ENCODE data around the gene PSPN.

Gene PSPN

DNA sequence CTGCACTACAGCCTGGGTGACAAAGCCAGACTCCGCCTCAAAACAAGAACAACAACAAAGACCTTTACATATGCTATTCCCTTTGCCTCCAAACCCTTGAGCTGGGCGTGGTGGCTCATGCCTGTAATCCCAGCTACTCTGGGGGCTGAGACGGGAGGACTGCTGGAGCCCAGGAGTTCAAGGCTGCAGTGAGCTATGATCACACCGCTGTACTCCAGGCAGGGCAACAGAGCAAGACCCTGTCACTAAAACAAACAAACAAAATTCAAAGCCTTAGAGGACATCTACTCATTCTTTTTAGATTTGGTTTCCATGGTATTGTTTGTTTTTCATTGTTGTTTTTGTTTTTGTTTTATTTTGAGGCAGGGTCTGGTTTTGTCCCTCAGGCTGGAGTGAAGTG lies 50.1 kb downstream of the PSPN start:
- DNase-seq (ENCODE audit: low read depth in 2 of 2): no peak
